A549 (cell line): ENCODE data around the gene SHROOM2.

Source experiments
- CHD2 ChIP-seq: fragments of 150-350 bp; IDR thresholded peaks from 2 replicates; pipeline ENCODE4 v1.6.1; 2014; ENCODE audit warnings: low read length; ENCODE audit not compliant: partially characterized antibody
- EHMT2 ChIP-seq: fragments of 200-600 bp; sonication (generic); IDR thresholded peaks from 2 replicates; pipeline ENCODE4 v1.6.1; 2016; ENCODE audit warnings: antibody characterized with exemption, low read depth, mild to moderate bottlenecking, moderate library complexity
- JUNB ChIP-seq: fragments of >200 bp; sonication (Bioruptor Twin); formaldehyde crosslinking; IDR thresholded peaks from 2 replicates; pipeline ENCODE4 v1.6.1; 2016
- POLR2A ChIP-seq: IDR thresholded peaks from 2 replicates; pipeline ENCODE4 v1.6.1; 2012; ENCODE audit warnings: mild to moderate bottlenecking, low read length
- POLR2AphosphoS2 ChIP-seq: conservative IDR thresholded peaks from 2 replicates; pipeline ENCODE4 v1.6.1; 2012; ENCODE audit warnings: low read length, improper control_type of control experiment, inconsistent platforms
- REST ChIP-seq: fragments of 200-600 bp; sonication (generic); IDR thresholded peaks from 2 replicates; pipeline ENCODE4 v1.6.1; 2016; ENCODE audit warnings: antibody characterized with exemption, mild to moderate bottlenecking, moderate library complexity
- SMC3 ChIP-seq: fragments of >200 bp; sonication (Bioruptor Twin); formaldehyde crosslinking; IDR thresholded peaks from 3 replicates; pipeline ENCODE4 v1.6.1; 2018; ENCODE audit warnings: inconsistent platforms
- TP53 ChIP-seq: fragments of 250-450 bp; sonication (Bioruptor Pico); IDR thresholded peaks from 2 replicates; pipeline ENCODE4 v1.5.0; 2021; ENCODE audit warnings: mild to moderate bottlenecking, moderate library complexity
- TF ChIP-seq, protein P1 (sequence below): fragments of >200 bp; sonication (Bioruptor Twin); formaldehyde crosslinking; IDR thresholded peaks from 3 replicates; pipeline ENCODE4 v1.5.1; 2016
- TF ChIP-seq, protein P2 (sequence below): IDR thresholded peaks from 2 replicates; pipeline ENCODE4 v1.6.1; 2012

DNA sequence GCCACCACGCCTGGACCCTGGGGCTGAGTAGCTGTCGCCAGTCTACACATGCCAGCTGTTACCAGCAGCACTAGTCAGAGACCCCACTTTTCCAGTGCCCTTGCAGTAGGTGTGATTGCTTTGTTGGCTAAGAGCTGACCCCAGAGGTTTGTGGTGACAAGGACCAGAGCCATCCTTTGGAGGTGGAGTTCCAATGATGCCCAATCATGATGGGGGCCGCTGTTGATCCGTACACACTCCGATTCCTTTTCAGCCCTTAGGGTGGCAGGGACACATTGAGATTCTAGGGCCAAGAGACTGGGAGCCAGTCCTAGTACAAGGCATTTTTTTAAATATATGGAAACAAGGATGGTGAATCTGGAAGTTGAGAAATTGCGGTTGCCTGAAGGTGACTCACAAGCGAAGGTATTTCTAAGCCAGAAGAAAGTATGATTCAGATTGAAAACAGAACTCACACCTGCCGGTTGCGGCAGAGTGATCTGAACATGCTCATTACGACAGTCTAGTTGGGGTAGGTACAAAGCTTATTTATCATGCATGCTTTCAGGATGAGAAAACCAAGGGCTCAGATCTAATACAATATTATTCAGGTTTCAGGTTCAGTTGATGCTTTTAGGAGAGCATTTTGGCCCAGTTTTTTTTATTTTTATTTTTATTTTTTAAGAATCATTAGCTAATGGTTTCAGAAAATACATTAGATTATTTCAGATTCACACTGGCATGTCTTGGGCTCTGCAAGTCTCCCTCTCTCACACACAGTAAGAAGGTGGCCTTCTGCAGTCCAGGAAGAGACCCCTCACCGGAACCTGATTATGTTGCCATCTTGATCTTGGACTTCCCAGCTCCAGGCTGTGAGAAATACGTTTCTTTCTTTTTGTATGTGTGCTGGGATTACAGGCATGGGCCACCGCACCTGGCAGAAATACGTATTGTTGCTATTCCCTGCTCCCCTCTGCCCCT is 43.4 kb downstream of the SHROOM2 start:
- TF ChIP-seq REST (no peak), POLR2AphosphoS2 (no peak), POLR2A (no peak), TP53 (CRISPR knock-in tag) (no peak), CHD2 (no peak), JUNB (no peak), EHMT2 (no peak), SMC3 (no peak)
- TF ChIP-seq, protein P1, sequence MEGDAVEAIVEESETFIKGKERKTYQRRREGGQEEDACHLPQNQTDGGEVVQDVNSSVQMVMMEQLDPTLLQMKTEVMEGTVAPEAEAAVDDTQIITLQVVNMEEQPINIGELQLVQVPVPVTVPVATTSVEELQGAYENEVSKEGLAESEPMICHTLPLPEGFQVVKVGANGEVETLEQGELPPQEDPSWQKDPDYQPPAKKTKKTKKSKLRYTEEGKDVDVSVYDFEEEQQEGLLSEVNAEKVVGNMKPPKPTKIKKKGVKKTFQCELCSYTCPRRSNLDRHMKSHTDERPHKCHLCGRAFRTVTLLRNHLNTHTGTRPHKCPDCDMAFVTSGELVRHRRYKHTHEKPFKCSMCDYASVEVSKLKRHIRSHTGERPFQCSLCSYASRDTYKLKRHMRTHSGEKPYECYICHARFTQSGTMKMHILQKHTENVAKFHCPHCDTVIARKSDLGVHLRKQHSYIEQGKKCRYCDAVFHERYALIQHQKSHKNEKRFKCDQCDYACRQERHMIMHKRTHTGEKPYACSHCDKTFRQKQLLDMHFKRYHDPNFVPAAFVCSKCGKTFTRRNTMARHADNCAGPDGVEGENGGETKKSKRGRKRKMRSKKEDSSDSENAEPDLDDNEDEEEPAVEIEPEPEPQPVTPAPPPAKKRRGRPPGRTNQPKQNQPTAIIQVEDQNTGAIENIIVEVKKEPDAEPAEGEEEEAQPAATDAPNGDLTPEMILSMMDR, result no peak
- TF ChIP-seq, protein P2, sequence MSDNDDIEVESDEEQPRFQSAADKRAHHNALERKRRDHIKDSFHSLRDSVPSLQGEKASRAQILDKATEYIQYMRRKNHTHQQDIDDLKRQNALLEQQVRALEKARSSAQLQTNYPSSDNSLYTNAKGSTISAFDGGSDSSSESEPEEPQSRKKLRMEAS, result no peak
